Activated effector memory CD4-positive, alpha-beta T cell treated with anti-CD3 and anti-CD28 coated beads, Interleukin-2, amount 50 U/mL, for 16 hours (primary cell): ENCODE results near the gene PSMC1.

ENCODE experiments used
- DNase-seq: peaks from one replicate; pipeline ENCODE4 v3.0.0-alpha.2; 2020

PSMC1 gene

DNA sequence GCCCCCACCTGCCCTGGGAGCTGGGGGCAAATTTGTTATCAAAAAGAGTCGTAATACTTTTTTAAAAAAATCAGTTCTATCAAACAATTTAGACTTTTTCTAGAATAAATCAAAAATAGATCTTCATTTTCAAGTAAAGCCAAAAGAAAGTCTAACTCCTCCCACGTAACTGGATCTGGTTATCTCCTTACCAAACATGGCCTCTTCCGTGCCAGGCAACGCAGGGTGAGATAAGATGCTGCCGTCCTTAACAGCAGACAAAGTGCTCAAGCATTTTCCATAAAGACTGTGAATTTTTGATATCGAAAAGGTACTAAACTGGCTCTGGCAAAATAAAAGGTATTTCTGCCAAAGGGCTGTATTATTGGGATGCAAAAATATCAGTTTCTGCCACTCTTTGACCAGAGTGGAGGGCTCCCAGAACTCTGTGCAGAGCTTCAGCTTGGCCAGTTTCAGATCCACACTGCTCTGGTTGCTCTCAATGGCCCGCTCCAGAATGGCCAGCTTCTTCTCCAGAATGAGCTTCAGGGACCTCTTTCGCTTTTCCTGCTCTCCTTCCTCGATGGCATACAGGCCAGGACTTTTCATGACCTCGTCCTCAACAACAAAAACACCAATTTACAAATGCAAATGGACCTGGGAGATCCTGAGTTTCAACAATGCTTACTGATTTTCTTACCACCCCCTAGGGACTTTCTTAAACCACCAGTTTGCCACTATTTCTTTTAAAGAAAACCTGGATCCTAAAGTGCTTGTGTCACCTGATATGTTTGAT lies 46.4 kb downstream of the PSMC1 start:
- DNase-seq, result no peak

DNA sequence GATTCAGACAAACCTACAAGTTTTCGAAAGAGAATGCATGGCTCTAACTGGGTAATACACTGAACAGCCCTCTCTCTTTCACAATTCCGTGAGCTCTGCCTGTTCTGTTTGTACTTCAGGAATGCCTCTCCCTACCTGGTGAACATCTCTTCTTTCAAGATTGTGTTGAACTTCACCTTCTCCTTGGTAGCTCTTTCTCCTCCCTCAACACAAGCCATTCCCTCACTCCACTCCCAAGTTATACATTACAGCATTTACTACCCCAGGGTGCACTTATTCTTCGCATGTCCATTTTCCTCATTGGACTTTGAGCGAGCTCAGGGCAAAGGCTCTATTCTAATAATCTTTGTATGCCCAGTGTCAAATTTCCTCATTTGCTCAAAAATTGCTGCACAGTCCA lies 47.1 kb downstream of the PSMC1 start:
- no peak for DNase-seq

DNA sequence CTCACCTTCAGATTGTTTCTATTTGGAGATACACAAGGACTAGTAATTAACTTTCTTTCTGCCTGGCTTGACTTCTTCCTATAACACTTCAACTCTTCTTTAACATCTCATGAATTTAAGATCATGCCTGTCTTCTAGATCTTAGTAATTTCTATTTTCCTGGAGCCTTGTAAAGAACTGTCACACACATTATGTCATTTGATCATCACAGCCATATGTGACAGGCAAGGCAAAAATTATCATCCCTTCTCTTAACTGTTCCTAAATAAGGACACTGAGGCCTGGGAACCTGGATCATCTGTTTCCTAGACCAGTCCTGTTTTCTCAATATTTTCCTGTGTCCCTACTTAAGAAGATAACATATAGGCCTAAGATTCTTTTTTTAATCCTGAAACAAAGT lies 48.1 kb downstream of the PSMC1 start:
- no peak for DNase-seq

DNA sequence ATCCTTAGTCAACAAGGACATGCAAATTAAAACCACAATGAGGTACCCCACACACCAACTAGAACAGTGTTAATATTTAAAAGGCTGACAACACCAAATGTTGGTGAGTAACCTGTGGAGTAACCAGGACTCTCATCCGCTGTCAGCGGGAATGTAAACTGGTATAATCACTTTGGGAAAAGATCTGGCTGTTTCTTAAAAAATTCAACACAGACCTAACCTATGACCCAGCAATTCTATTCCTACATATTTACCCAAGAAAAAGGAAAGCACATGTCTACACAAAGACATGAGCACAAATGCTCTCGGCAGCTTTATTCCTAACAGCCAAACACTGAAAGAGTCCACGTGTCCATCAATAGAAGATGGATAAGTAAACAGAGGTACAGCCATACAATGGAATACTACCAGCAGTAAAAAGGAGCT lies 48.8 kb downstream of the PSMC1 start:
- no peak for DNase-seq

DNA sequence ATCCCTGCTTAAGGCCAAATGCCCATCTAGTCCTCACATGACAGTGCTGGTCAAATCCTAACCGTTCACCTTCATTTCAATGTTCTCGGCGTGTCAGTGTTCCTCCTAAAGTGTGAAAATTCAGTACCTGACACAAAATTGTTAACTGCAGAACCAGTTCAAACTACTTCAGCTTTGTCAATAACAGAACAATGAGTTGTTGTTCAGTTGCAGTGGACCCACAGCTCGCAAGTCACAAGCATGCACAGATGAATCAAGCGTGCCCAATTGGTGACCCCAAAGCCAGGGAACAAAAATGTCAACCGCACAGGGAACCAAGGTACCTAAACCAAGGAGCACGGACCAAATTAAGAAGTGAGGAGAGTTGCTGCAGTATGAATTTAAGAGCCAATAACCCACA lies 52.2 kb downstream of the PSMC1 start:
- no peak for DNase-seq

DNA sequence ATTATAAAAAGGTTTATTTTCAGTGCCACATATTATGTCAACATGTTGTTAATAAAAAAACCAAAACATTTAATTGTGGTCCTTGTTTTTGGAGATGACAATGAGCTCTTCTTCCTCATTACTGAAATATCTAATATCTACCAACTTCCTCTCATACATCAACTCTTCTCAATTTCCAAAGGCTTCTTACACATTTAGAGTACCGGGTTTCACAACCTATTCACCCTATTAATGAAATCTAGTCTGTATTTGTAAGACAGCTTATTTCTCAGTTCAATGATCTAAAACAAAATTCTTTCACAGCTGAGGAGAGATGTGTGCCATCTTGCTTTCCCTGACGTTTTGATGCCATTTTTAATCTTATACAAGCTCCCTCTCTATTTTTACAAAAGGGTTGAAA lies 60.9 kb downstream of the PSMC1 start:
- no peak for DNase-seq

DNA sequence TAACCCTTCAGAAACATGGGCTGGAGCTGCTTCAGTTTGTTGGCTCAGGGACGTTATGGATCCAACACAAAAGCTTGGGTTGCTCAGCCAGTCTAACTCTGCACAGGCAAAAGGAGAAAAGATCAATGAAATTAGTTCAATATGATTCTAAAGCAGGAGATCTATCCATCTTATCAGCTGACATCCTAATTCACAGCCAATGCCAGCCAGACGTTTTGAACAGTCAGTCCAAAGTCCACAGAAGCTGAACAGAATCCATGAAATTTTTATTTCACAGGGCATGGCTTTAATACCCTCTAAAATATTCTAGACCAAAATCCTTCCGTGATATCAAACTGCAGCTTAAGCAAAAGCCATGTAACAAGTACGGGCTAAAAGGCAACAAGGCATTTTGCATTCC lies 61.7 kb downstream of the PSMC1 start:
- DNase-seq, result no peak

DNA sequence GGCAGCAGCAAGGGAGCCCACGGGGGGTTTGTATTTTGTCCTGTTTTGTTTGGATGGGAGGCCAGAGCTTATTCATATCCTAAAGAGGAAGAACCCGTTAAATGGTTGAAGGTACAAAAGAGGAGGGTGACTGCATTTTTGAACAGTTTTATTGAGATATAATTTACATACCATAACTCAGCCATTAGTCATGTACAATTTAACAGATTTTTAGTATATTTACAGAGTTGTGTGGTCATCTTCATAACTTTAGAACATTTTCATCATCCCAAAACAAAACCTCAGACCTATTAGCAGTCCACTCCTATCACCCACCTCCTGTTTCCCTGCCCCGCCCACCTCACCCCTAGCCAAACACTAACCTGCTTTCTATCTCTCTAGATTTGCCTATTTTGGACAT lies 62.8 kb downstream of the PSMC1 start:
- no peak for DNase-seq

DNA sequence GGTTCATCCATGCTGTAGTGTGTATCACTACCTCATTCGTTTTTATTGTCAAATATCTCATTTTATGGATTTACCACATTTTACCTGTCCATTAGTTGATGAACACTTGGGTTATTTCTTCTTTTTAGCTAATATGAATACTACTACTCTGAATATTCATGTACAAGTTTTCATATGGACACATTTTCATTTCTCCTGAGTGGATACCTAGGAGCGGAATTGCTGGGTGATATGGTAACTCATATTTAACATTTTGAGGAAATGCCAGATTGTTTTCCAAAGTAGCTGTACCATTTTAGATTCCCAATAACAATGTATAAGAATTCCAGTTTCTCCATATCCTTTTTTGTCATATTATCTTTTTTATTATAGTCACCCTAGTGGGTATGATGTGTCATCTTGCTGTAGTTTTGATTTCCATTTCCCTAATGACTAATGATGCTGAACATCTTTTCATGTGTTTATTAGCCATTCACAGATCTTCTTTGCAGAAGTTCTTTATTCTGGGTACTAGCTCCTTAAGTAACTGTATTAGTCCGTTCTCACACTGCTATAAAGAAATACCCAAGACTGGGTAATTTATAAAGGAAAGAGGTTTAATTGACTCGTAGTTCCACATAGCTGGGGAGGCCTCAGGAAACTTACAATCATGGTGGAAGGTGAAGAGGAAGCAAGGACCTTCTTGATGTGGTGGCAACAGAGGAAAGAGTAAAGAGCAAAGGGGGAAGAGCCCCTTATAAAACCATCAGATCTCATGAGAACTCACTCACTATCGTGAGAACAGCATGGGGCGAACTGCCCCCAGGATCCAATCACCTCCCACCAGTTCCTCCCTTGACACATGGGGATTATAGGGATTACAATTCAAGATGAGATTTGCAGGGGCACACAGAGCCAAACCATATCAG lies 63.5 kb downstream of the PSMC1 start:
- no peak for DNase-seq

DNA sequence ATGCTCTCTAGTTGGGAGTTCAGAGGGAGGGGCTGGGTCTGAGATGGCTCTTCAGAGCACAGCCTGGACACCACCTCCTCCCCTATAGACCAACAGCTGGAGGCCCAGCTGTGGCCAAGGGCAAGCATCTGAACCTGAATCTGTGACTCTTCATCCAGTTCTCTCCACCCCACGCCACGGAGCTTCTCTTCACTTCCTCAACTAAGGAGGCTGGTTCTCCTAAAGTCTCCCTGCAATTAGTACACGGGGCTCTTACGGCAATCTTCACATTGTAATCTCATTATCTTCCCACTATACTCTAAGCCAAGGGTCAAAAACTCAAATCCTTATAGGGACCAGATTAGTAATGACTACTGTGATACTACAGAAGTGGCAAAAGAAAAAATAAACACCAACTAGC lies 65.5 kb downstream of the PSMC1 start:
- no peak for DNase-seq
